NCI-H2196 treated with DMSO at 0.1 percent for 48 hours (cell line): ENCODE results near the gene LPP.

ENCODE experiments used
- DNase-seq: peaks from one replicate; lab custom pipeline; 2025; ENCODE audit not compliant: unreplicated experiment; lab: John Stamatoyannopoulos, UW

Gene LPP

DNA sequence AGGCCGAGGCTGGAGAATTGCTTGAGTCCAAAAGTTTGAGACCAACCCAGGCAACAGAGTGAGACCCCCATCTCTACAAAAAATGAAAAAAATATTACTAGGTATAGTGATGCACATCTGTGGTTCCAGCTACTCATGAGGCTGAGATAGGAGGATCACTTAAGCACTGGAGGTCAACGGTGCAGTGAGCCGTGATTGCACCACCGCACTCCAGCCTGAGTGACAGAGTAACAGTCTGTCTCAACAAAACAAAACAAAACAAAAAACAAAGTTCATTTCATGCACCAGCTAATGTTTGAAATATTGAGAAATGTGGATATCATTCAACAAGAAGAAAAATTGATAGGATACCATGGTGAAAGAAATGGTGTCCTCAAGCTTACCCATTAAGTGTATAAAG is 567.4 kb downstream of the LPP start:
- no peak for DNase-seq

DNA sequence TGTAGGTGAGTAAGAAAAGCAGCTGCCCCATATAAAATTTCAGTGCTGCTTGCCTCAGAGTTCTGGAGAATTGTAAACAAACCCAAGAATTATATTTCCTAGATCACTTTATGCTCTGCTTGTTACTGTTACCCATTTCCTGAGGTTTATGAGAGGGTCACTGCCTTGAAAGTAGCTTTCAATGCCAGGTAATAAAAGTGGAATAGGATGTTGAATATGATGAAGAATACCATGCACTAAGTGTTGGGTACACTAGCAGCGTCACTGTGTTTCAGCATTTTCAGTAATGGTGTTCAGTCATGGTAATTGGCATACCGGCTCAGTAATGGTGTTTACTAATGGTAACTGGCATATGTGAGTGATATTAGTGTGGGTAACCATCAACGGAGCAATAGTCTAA is 568.0 kb downstream of the LPP start:
- peak; percentile 34 for DNase-seq

DNA sequence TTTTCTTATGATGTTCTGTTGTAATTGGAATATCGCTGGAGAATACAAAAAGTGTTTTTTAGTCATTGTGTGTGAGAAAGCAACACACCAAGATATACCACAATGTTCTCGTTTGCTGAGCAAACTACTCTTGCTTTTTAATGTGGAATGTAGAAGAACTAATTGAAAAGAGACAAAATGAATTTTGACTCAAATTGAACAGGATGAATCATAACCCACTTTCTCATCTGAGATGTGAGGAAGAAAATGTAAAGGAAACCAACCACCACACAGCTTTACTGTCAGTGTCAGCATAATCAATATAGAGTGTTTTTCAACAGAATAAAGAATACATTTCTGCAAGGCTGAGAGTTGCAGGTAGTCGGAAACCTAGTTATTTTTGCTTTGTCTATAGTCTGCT is 569.0 kb downstream of the LPP start:
- DNase-seq, result no peak

DNA sequence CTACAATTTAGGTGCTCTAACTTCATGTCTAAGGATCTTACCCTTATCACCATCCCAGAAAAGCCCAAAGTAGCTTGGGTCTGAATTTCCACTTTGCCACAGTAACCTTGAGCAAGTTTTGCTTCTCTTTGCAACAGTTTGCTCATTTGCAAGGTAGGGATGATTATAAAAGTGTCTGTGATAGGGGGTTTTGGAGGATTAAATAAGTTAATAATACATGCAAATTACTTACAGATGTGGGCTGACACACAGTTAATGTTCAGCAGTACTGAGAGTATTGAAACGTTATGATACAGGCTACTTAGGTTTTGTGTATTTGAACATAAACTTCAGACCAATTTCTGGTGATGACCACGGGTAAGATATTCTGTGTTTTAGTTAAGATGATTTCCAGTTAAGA is 573.1 kb downstream of the LPP start:
- no peak for DNase-seq

DNA sequence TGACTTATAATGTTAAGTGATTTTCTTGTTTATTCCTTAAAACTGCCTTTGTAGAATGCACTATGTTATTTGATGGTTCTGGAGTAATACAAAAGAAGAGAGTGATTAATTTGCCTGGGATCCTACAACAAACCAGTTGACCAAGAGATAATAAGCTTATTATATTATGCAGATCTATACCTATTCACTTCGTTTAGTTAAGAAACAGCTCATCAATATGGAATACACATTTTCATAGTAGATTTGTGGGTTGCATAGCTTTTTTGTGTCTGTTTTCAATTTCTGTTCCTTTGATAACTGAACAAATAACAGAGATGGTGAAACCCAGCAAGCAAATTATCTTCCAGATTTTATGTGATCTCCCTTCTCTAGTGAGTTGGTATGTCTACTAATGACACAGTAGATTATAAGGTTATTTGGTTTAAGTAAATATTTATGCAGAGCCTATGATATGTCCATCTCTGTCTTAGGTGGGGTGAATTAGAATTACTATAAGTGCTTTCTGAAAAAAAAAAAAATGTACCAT is 574.5 kb downstream of the LPP start:
- DNase-seq, result no peak

DNA sequence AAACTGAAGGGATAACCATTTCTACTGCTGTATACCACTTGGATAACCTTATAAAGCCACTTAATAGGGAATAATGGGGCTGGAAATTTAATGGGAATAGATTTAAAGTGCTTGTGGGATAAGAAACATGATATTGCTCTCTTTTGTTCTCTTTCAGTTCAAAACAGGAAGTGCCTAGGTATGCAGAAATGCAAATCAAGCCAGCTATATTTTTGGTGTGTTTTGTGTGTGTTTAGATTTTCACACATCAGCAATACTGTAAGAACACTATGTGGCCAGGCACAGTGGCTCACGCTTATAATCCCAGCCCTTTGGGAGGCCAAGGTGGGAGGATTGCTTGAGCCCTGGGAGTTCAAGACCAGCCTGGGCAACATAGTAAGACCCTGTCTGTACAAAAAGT is 575.5 kb downstream of the LPP start:
- DNase-seq, result no peak

DNA sequence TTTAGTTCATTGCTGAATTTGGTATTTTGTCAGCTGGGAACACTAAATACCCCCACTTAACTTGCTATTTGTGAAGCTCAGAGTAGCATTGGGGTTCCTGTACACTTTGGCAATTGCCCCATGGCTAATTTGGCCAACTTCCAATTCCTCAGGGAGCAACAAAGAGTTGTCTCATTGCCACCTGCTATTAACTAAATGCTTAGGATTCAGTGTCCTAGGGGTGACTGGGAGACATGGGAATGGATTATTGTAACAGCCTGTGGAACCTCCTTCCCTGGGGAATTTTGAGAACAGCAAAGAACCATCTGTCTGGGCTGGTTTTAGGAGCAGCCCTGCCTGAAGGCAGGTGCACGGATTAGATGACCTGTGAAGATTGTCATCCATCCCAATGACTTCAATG is 580.4 kb downstream of the LPP start:
- DNase-seq, result peak; percentile 53

DNA sequence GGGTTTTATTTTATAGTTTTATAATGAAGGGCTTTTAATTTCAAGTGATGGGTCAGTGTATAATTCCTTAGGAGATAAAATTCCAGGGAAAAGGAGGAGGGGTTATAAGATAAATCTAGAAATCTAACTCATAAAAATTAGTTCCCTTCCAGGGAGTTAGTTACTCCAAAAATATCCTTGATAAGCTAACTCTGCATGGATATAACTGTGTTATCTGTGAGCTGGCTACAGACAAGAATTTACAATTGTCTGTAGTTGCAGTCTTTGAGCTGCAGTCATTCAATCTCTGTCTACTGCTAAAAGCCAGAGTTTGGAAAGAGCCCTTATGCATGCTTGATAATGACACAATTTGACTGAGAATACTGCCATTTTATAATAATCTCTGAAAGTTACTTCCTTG is 585.6 kb downstream of the LPP start:
- no peak for DNase-seq

DNA sequence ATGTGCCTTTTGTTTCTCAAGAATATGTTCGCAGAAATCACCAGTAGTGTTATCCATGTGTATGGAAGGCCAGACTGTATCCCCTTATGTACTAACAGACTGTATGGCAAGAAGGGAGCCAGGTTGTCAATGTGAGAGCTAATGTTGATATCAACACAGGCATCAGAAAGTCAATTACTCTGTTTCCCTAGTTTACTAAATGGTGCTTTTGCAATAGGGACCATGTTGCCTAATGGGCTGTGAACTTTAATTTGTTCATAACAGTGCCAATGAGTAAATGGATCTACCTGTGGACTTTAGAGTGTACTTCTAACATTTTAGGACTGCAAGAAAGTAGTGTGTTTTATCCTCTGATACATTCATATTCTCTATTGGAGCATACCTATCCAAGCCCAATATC is 586.1 kb downstream of the LPP start:
- DNase-seq, result no peak

DNA sequence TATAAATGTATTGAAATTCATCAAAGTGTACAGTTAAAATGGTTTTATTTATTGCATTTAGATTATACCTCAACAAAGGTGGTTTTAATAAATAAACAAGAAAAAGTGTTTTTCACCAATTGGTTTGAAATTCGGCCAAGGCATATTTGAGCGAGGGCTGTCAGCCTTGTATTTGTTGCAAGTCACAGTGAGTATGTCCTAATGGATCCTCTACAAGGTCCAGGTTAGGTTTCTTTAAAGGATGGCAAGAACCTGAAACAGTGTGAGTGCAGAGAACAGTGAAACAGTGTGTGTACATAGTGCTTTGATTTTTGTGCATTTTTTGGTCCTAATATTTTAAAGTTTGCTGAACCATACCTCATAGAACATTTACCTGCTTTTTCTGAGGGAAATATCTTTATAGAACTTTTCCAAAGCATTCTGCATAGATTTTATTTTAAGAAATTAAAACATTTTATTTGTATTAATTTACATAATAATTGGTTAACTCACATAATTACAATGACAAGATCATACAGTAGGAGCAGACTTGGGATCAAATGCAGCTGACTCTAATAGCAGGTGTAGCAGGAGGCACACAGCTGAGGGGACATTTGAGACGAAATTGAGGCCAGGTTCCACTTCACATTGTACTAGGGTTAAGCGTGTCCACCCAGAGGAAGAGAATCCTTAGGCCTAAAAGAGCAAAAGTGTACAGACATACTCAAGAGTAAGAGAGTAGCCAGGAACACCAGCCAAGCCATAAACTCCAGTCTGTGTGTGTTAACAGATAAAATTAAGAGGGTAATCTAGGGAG is 589.0 kb downstream of the LPP start:
- peak; percentile 39 for DNase-seq

DNA sequence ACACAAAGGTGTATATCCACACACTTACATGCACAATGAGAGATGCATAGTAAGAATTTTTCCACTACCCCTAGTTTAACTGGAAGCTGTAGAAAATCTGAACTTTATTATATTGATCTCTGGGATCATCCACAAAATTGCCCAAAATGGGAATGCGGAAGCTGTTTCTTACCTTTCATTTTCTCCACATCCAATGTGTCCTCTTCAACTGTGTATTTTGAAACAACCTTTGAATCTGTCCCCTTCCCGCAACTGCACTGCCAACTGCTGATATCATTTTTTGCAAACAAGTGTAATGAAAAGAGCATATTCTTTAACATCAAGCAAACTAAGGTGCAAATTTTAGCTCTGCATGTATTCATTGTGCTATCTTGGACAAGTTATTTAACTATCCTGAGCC is 590.2 kb downstream of the LPP start:
- DNase-seq, result no peak

DNA sequence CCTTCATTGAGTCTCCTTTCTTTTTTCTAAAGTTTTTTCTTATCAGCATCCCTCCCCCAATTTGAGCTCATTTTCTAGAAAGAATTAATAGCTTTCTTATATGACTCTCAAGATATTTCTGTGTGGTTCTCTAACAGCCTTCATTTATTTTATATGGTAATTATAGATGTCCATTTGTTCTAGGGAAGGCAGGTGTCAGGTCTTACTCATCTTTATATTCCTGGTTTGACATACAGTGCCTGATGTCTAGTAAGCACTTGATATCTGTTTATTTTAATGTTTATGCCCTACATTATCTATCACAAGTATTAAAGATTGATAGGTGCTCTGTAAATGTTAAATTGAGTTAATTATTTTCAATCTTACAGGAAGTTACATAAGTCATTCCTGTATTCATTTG is 591.1 kb downstream of the LPP start:
- no peak for DNase-seq

DNA sequence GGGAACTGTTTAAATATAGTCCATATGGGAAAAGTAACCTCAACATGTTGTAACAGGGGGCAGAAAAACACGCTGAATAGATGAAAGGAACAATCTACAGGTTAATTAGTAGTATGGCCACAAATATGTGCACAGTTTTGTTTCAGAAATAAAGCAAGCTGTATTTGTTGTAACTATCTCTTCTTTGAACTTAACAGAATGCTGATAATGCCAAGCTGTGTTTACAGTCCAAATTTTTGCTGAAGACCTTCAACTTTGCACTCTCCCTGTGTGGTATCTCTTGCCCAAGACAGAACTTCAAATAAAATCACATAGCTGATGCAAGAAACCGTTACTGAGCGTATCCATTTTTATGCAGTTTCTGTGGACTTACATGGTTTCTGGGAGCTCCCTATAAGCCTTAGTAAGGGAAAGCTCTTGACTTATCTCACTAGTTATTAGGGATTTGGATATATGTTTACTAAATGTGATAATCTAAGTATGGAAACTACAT is 592.4 kb downstream of the LPP start:
- no peak for DNase-seq

DNA sequence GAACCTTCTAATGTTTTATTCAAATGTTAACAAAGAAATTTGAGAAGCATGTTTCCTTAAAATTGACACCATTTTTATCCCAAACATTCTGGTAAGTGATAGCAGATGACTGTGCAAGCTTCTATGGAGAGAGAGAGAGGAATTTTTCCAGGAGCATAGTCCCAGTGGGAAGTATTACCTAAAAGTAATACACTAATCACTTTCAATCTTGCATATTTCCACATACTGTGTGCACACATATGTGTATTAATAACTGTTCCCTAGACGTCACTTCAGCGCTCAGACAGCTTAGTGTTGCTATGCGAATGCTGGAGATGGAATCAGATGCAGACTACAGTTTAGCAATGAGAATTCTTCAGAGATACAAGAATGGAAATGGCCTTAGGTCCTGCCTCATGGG is 593.5 kb downstream of the LPP start:
- DNase-seq, result no peak

DNA sequence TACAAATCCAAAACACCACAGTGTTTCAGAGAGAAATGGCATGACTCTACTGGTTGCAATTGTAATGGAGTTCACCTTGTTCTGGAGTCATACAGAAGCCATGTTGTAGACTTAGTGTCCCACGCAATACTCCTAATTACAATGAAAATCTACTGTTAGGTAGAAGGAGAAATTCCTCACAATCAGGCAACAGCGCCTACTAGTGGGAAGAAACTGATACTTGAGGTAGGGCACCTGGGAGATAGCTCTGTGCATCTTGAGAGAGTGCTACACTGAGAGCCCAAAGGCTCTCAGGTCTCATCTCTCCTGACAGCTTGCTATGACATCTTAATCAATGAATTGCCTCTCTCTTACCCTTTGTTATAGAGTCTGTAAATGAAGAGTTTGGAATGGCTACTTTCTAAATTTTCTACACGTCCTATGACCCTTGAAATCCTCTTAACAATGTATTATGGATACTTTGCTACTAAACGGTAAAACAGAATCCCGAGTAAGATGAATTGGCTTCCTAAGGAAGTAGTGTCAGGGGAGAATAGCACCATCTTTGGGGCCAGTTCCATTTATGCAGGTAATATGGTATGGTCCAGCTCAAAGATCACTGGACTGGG is 595.2 kb downstream of the LPP start:
- no peak for DNase-seq

DNA sequence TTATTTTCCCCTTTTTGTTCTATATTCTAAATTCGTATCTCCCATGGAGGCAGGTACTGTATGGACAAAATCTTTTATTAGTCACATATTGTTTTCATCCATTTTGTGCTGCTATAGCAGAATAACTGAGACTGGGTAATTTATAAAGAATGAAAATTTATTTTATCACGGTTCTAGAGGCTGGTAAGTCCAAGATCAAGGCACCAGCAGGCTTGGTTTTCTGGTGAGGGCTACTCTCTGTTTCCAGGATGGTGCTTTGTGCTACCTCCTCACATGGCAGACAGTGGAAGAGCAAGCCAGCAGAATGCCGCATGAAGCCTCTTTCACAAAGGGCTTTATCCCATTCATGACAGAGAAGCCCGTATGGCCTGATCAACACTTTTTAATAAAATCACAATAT is 595.9 kb downstream of the LPP start:
- no peak for DNase-seq

DNA sequence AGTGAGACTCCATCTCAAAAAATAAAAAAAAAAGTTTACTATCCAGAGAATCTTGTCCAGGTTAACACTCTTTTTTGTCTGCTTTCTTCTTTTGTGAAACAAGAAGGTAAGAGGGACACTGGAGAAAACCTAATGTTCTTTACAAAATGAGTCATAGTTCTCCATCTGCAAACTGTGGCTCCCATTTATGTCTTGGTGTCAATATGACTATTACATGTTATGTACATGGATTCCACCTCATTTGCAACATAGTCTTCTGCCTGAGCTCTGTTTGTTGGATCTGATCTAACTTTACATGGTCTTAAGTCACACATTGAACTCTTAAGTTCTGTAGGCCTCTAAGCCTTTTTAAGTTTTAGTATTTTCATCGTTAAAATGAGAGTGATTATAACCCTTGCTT is 596.7 kb downstream of the LPP start:
- no peak for DNase-seq

DNA sequence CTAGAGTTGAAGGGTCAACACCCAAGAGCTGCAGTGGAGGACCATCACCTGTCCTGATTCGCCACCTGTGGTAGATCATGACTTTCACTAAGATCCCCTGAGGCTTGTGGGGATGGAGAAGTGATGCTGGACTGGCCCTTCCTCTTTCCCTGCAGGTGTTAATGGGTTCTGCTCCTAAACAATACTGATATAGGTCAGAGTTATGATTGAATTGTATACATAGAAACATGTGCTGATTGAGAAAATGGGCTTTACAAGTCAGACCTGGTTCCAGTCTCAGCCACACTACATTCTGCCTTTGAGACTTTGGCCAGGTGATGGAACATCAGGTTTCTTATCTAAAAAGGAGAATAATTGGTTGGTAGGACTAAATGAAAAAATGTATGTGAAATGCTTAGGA is 598.9 kb downstream of the LPP start:
- no peak for DNase-seq

DNA sequence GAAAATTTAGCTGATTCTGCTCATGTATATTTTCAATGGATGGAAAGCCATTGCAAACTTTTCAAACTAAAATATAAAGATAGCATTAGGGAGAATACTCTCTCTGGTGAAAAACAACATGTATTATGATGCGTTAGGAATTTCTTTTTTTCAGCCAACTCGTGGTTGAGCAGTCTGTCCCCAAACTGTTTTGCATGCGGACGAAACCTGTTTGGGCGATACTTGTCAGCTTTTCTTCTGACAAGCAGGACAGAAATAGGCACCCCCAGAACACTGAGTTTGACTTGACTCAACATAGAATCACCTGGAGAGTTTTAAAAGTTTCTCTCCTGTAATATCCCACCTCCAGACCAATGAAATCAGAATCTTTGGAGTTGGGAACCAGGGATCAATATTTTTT is 600.3 kb downstream of the LPP start:
- DNase-seq, result no peak

DNA sequence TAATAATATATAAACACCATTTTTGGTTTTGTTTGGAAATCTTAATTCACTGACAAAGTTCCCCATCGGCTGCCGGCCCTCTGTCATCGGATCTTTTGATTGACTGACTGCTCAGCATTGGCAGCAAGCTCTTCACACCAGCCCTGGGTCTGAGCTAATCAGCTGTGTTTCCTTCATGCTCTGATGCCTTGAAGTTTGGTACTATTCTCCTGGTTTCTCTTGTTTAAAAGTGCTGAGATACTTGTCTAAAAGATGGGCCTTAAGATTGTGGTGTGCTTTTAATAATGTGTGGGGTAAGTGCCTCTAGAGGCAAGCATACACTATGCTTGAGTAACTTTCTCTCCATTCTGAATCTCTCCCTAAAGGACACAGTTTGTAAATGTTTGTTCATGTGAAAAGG is 602.3 kb downstream of the LPP start:
- DNase-seq, result no peak

DNA sequence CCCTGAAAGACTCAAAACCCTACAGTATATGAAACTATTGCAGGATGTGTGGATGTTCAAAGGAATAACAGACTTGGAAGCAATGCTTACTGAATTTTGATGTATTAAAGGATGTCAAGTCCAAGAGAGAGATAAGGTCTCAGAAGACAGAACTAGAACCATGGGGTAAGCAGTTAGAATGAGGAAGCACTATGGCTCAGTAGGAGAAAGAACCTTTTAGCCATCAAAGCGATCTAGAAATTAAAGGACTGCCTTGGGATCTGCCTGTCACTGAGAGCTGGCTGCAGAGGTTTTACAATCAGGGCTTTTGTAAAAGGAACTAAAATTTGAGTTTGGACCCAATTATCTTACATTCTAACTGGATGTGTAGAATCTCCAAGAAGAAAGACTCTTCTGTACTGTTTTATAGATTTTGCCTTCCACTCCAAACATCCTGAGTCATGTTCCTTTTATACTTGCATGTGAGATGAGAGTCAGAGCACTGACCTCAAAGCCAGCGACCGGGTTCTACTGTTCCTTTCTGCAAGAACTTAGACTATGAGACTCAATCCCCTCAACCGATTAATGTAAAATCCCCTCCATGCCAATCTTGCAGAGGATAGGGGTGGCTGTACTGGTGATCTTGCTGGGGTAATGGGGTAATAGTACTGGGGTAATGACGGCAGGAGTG is 605.5 kb downstream of the LPP start:
- DNase-seq, result no peak

DNA sequence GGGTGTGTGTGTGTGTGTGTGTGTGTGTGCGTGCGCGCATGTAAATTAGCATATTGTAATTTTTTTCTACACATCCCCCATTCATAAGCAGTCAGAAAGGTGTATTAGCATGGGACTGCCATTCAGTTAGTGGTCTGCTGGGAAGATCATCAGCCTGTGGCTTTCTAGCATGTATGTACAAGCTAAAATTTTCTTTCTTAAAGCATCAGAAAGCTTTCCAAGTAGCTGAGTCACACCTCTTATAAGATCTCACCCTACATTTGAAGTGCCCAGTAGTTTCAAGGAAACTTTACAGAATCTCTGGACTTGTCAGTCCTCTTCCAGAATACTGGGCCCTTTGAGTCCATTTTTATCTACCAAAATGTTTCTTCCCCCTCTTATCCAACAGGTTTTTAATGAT is 606.5 kb downstream of the LPP start:
- DNase-seq, result no peak
